Measurements from ENCODE around the gene FANCE.
"Not testable (repeated sequence)": the region's sequence is repeated elsewhere in the genome, so short reads cannot be mapped to it uniquely, and the experiment has no call there.

The FANCE gene

GRCh38 chr6:35432702-35433101 lies 19.4 kb upstream of the FANCE start:
- H3K27ac ChIP-seq (ENCODE audit: low read depth, low read length); H3K9ac ChIP-seq (ENCODE audit: low read length); H3K27me3 ChIP-seq (ENCODE audit: control insufficient read depth, insufficient read depth, low read length); H3K4me3 ChIP-seq (ENCODE audit: low read depth, low read length); H3K36me3 ChIP-seq (ENCODE audit: control insufficient read depth, insufficient read depth, low read length): not testable (repeated sequence)
- H3K9me3 ChIP-seq (ENCODE audit: control insufficient read depth, insufficient read depth, low read depth, low read length): peaks cover 18% of the 10 kb centered on the region
- peaks cover 17% of the 10 kb centered on the region for H3K4me1 ChIP-seq (ENCODE audit: control insufficient read depth, insufficient read depth, low read length)

GRCh38 chr6:35435074-35435837 lies 16.9 kb upstream of the FANCE start:
- no peak overlapping the region for H3K9ac ChIP-seq (ENCODE audit: low read length)

GRCh38 chr6:35436071-35436857 lies 15.9 kb upstream of the FANCE start:
- no peaks in the 10 kb centered on the region for H3K36me3 ChIP-seq (ENCODE audit: control insufficient read depth, insufficient read depth, low read length)
- H3K9me3 ChIP-seq (ENCODE audit: control insufficient read depth, insufficient read depth, low read depth, low read length): no peaks in the 10 kb centered on the region
- H3K4me3 ChIP-seq (ENCODE audit: low read depth, low read length): no peak overlapping the region
- peaks cover 10% of the 10 kb centered on the region; the same call in 1 of the 2 replicates for H3K4me1 ChIP-seq (ENCODE audit: control insufficient read depth, insufficient read depth, low read length)
- no peaks in the 10 kb centered on the region for H3K27me3 ChIP-seq (ENCODE audit: control insufficient read depth, insufficient read depth, low read length)
- no peak overlapping the region for H3K27ac ChIP-seq (ENCODE audit: low read depth, low read length)
- H3K9ac ChIP-seq (ENCODE audit: low read length): no peak overlapping the region

More at GRCh38 chr6:35435074-35435837, 16.9 kb upstream of the FANCE start:
- Histone ChIP-seq H3K27ac (ENCODE audit: low read depth, low read length) (no peak overlapping the region), H3K36me3 (ENCODE audit: control insufficient read depth, insufficient read depth, low read length) (no peaks in the 10 kb centered on the region), H3K4me1 (ENCODE audit: control insufficient read depth, insufficient read depth, low read length) (peaks cover 10% of the 10 kb centered on the region; the same call in 1 of the 2 replicates), H3K27me3 (ENCODE audit: control insufficient read depth, insufficient read depth, low read length) (no peaks in the 10 kb centered on the region), H3K4me3 (ENCODE audit: low read depth, low read length) (no peak overlapping the region), H3K9me3 (ENCODE audit: control insufficient read depth, insufficient read depth, low read depth, low read length) (0 out of 2 replicates have a peak, but pooled peaks cover 1% of the 10 kb centered on the region)

- not testable (repeated sequence) for H3K36me3 ChIP-seq (ENCODE audit: control insufficient read depth, insufficient read depth, low read length); H3K4me3 ChIP-seq (ENCODE audit: low read depth, low read length); H3K9me3 ChIP-seq (ENCODE audit: control insufficient read depth, insufficient read depth, low read depth, low read length); H3K9ac ChIP-seq (ENCODE audit: low read length); H3K27ac ChIP-seq (ENCODE audit: low read depth, low read length); H3K27me3 ChIP-seq (ENCODE audit: control insufficient read depth, insufficient read depth, low read length)
- H3K4me1 ChIP-seq (ENCODE audit: control insufficient read depth, insufficient read depth, low read length): peaks cover 10% of the 10 kb centered on the region; the same call in 1 of the 2 replicates
Observed at GRCh38 chr6:35438378-35439065, 13.6 kb upstream of the FANCE start.

- H3K4me3 ChIP-seq (ENCODE audit: low read depth, low read length): no peak overlapping the region
- no peak overlapping the region for H3K9ac ChIP-seq (ENCODE audit: low read length)
- no peaks in the 10 kb centered on the region for H3K36me3 ChIP-seq (ENCODE audit: control insufficient read depth, insufficient read depth, low read length)
- H3K27ac ChIP-seq (ENCODE audit: low read depth, low read length): no peak overlapping the region
- H3K9me3 ChIP-seq (ENCODE audit: control insufficient read depth, insufficient read depth, low read depth, low read length): no peaks in the 10 kb centered on the region
- H3K27me3 ChIP-seq (ENCODE audit: control insufficient read depth, insufficient read depth, low read length): no peaks in the 10 kb centered on the region
- peaks cover 10% of the 10 kb centered on the region; the same call in 1 of the 2 replicates for H3K4me1 ChIP-seq (ENCODE audit: control insufficient read depth, insufficient read depth, low read length)
Observed at GRCh38 chr6:35439308-35439707, 12.8 kb upstream of the FANCE start.

- Histone ChIP-seq H3K27me3 (ENCODE audit: control insufficient read depth, insufficient read depth, low read length) (no peaks in the 10 kb centered on the region), H3K27ac (ENCODE audit: low read depth, low read length) (no peak overlapping the region), H3K4me1 (ENCODE audit: control insufficient read depth, insufficient read depth, low read length) (peaks cover 6% of the 10 kb centered on the region; the same call in 1 of the 2 replicates), H3K9ac (ENCODE audit: low read length) (no peak overlapping the region), H3K36me3 (ENCODE audit: control insufficient read depth, insufficient read depth, low read length) (no peaks in the 10 kb centered on the region), H3K4me3 (ENCODE audit: low read depth, low read length) (no peak overlapping the region), H3K9me3 (ENCODE audit: control insufficient read depth, insufficient read depth, low read depth, low read length) (no peaks in the 10 kb centered on the region)
Observed at GRCh38 chr6:35441205-35441604, 10.9 kb upstream of the FANCE start.

GRCh38 chr6:35441642-35442041 lies 10.5 kb upstream of the FANCE start:
- Histone ChIP-seq H3K27me3 (ENCODE audit: control insufficient read depth, insufficient read depth, low read length) (no peaks in the 10 kb centered on the region), H3K27ac (ENCODE audit: low read depth, low read length) (no peak overlapping the region), H3K9ac (ENCODE audit: low read length) (no peak overlapping the region), H3K9me3 (ENCODE audit: control insufficient read depth, insufficient read depth, low read depth, low read length) (no peaks in the 10 kb centered on the region), H3K4me3 (ENCODE audit: low read depth, low read length) (no peak overlapping the region), H3K4me1 (ENCODE audit: control insufficient read depth, insufficient read depth, low read length) (peaks cover 2% of the 10 kb centered on the region; the same call in 1 of the 2 replicates), H3K36me3 (ENCODE audit: control insufficient read depth, insufficient read depth, low read length) (no peaks in the 10 kb centered on the region)

GRCh38 chr6:35442693-35443092 lies 9.4 kb upstream of the FANCE start:
- H3K9me3 ChIP-seq (ENCODE audit: control insufficient read depth, insufficient read depth, low read depth, low read length): no peaks in the 10 kb centered on the region
- H3K9ac ChIP-seq (ENCODE audit: low read length): no peak overlapping the region
- no peak overlapping the region for H3K4me3 ChIP-seq (ENCODE audit: low read depth, low read length)
- H3K36me3 ChIP-seq (ENCODE audit: control insufficient read depth, insufficient read depth, low read length): no peaks in the 10 kb centered on the region
- H3K27ac ChIP-seq (ENCODE audit: low read depth, low read length): no peak overlapping the region
- H3K27me3 ChIP-seq (ENCODE audit: control insufficient read depth, insufficient read depth, low read length): no peaks in the 10 kb centered on the region
- H3K4me1 ChIP-seq (ENCODE audit: control insufficient read depth, insufficient read depth, low read length): no peaks in the 10 kb centered on the region

GRCh38 chr6:35443341-35444030 lies 8.7 kb upstream of the FANCE start:
- H3K36me3 ChIP-seq (ENCODE audit: control insufficient read depth, insufficient read depth, low read length): no peaks in the 10 kb centered on the region
- H3K9ac ChIP-seq (ENCODE audit: low read length): no peak overlapping the region
- no peaks in the 10 kb centered on the region for H3K27me3 ChIP-seq (ENCODE audit: control insufficient read depth, insufficient read depth, low read length)
- no peak overlapping the region for H3K27ac ChIP-seq (ENCODE audit: low read depth, low read length)
- H3K4me3 ChIP-seq (ENCODE audit: low read depth, low read length): no peak overlapping the region
- H3K4me1 ChIP-seq (ENCODE audit: control insufficient read depth, insufficient read depth, low read length): no peaks in the 10 kb centered on the region
- H3K9me3 ChIP-seq (ENCODE audit: control insufficient read depth, insufficient read depth, low read depth, low read length): no peaks in the 10 kb centered on the region

- Histone ChIP-seq H3K27me3 (ENCODE audit: control insufficient read depth, insufficient read depth, low read length) (0 out of 2 replicates have a peak, but pooled peaks cover 2% of the 10 kb centered on the region), H3K36me3 (ENCODE audit: control insufficient read depth, insufficient read depth, low read length) (no peaks in the 10 kb centered on the region), H3K4me3 (ENCODE audit: low read depth, low read length) (no peak overlapping the region), H3K9ac (ENCODE audit: low read length) (no peak overlapping the region), H3K4me1 (ENCODE audit: control insufficient read depth, insufficient read depth, low read length) (no peaks in the 10 kb centered on the region), H3K27ac (ENCODE audit: low read depth, low read length) (no peak overlapping the region), H3K9me3 (ENCODE audit: control insufficient read depth, insufficient read depth, low read depth, low read length) (no peaks in the 10 kb centered on the region)
Observed at GRCh38 chr6:35445691-35446090, 6.4 kb upstream of the FANCE start.
